GM10266 (cell line): ENCODE measurements around the gene MAML2.

Experiments used
- DNase-seq: peaks from one replicate; pipeline ENCODE4 v3.0.0; 2012; ENCODE audit errors: extremely low spot score
- TF ChIP-seq, protein P1 (sequence below): IDR thresholded peaks from 2 replicates; pipeline ENCODE4 v1.5.1; 2012; ENCODE audit warnings: mild to moderate bottlenecking, low read depth; ENCODE audit not compliant: control insufficient read depth, insufficient read depth; ENCODE audit errors: missing control alignments

Gene MAML2

DNA sequence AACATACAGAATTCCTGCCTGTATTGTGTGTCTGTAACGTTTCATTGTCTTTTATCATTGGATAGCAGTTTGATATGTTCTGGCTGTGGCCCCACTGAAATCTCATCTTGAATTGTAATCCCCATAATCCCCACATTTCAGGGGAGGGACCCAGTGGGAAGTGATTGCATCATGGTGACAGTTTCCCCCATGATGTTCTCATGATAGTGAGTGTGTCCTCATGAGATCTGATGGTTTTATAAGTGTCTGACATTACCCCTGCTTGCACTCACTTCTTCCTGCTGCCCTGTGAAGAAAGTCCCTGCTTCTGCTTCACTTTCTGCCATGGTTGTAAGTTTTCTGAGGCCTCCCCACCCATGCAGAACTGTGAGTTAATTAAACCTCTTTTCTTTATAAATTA is 399.4 kb downstream of the MAML2 start:
- DNase-seq, result no peak
- TF ChIP-seq, protein P1, sequence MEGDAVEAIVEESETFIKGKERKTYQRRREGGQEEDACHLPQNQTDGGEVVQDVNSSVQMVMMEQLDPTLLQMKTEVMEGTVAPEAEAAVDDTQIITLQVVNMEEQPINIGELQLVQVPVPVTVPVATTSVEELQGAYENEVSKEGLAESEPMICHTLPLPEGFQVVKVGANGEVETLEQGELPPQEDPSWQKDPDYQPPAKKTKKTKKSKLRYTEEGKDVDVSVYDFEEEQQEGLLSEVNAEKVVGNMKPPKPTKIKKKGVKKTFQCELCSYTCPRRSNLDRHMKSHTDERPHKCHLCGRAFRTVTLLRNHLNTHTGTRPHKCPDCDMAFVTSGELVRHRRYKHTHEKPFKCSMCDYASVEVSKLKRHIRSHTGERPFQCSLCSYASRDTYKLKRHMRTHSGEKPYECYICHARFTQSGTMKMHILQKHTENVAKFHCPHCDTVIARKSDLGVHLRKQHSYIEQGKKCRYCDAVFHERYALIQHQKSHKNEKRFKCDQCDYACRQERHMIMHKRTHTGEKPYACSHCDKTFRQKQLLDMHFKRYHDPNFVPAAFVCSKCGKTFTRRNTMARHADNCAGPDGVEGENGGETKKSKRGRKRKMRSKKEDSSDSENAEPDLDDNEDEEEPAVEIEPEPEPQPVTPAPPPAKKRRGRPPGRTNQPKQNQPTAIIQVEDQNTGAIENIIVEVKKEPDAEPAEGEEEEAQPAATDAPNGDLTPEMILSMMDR, result no peak

DNA sequence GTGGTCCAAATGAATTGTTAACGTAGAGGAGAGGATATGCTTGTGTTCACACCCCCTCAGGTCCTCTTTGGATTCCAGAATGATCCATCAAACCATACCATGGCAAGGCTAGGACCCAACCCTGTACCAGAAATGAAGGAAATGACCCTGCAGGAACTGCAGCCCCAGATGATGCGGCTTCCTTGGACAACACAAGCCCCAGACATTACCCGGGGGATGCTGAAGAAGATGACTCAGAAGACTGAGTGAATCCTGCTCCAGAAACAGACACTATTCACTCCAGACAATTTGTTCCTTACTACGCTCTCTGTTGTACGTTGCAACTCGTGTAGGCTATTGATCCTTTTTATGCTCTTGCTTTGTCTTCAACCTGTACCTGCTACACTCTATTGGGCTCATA is 403.9 kb downstream of the MAML2 start:
- no peak for DNase-seq
- TF ChIP-seq, protein P1, result no peak

DNA sequence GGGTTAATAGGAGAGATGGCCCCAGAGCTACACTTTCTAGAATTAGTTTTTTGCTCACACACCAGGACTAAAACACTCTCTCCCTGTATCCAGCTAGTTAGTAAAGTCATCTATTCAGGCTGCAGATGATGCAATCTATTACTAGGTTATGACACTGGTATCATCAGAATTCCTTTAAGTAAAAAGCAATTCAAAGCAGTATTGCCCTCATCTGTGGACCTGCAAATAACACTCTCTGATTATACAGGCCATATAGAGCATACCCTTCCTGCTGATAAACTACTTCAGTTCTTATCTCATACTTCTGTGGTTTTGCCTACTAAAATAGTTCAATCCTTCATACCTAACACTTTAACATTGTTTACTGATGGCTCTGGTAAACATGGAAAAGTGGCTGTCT is 405.6 kb downstream of the MAML2 start:
- no peak for DNase-seq
- TF ChIP-seq, protein P1, result no peak

DNA sequence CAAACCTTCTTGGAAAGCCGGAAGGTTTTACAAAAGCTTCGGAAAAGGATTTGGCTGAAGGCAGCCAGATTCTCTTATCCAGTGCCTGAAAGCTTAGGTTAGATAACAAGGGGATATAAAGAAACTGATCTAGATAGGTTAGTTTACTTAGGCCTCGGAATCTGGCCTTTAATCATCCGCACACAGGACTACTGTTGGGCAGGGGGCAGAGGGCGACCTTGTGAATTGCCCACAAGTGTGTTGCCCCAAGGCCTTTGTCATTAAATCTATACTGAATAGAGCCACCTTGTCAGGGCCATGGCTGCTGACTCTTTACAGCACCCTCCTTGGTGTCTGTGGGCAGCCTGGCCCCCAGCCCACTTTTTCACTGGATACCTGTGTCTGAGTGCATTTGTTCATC is 409.4 kb downstream of the MAML2 start:
- no peak for DNase-seq
- TF ChIP-seq, protein P1, result no peak

DNA sequence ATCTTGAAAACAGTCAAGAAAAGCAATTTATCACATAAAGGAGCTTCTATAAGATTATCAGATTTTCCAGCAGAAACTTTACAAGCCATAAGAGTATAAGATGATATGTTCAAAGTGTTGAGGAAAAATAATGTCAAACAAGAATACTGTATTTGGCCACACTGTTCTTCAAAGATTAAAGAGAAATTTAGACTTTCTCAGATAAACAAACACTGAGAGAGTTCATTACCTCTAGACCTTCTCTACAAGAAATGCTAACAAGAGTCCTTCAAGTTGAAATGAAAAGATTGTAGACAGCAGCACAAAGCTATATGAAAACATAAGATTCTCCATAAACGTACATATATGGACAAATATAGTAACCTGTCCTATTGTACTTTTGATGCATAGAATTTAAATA is 411.1 kb downstream of the MAML2 start:
- no peak for DNase-seq
- TF ChIP-seq, protein P1, result no peak

DNA sequence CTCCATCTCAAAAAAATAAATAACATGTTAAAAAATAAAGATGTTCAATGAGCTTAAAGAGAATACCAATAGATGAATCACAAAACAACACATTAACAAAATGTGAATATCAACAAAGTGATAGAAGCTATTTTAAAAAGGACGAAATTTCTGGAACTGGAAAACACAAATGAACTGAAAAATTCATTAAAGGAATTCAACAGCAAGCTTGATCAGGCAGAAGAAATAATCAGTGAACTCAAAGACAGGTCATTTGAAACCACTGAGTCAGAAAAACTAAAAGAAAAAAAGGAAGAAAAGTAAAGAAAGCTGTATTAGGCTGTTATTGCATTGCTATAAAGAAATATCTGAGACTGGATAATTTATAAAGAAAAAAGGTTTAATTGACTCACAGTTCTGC is 412.0 kb downstream of the MAML2 start:
- TF ChIP-seq, protein P1, result no peak
- DNase-seq, result no peak

DNA sequence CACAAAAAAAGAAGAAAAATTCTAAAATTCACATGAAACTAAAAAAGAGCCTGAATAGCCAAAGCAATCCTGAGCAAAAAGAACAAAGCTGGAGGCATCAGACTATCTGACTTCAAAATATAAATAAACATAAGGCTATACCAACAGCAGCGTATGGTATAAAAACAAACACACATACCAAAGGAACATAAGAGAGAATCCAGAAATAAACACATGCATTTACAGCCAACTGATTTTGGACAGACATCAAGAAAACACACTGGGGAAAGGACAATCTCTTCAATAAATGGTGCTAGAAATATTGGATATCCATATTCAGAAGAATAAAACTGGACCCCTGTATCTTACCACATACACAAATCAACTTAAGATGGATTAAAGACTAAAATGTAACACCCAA is 416.3 kb downstream of the MAML2 start:
- DNase-seq, result no peak
- TF ChIP-seq, protein P1, result no peak
